ENCODE data around the gene SNRNP70. TPM values are rescaled to one million over a fixed set of nuclear protein-coding genes. Genes with fewer than 3 reads are reported as not detected.
A peak's percentile ranks its signal among the peaks of the same experiment; 100 is the strongest.

Gene SNRNP70
- total and polyA plus RNA-seq, 2 experiments from 2014 or later: 243 to 361 TPM

DNA sequence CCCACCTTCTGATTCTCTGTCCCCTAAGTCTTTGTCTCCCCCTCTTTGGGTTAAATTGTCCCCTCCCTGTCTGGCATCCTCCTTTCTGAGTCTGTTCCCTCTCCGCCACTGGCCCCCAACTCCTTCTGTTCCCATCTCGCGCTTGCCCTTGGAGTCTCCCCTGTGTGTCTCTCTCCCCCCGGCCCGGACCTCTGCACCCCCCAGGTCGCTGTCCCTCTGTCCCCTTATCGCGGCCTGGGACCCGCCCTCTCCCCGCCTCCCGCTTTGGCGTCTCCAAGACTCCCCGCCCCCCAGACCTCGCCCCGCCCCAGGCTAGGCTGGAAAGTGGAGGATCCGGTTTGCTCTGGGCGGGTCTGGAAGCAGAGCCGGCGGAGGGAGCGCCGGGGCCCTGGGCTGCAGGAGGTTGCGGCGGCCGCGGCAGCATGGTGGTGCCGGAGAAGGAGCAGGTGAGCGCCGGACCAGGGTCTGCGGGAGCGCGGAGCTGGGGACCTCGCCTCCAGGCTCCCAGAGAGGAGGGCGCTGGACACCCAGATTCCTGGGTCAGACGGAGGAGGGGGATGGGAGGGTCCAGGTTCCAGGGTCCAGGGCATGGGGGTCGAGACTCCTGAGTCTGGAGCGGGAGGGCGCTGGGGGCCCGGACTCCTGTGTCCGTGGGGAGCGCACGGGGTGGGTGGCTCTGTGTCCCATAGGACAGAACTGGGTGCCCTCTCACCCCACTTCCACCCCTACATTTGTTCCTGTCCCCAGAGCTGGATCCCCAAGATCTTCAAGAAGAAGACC, 72.4 kb downstream of the SNRNP70 start, which contains the start of gene TRPM4:
Gene TRPM4, plus strand, starts transcription at position 348 of the 780 bp plus-strand sequence. Its CDS starts 75 bp downstream, at position 423.
- Histone ChIP-seq H3K27me3 (ENCODE audit: insufficient read depth) (peaks cover 13% of the 10 kb centered on the region), H3K36me3 (ENCODE audit: insufficient read depth) (no peaks in the 10 kb centered on the region), H3K4me3 (peak within 1 kb of the TSS; percentile 84), H2AFZ (peak within 1 kb of the TSS; percentile 87), H3K4me1 (ENCODE audit: insufficient read depth) (peaks cover 14% of the 10 kb centered on the region), H3K27ac (ENCODE audit: low read depth) (no peak within 1 kb of the TSS), H4K20me1 (replicated peaks; ENCODE audit: insufficient read depth) (no peaks in the 10 kb centered on the region), H3K9me2 (ENCODE audit: insufficient read depth) (peaks cover 12% of the 10 kb centered on the region), H3F3A (replicated peaks; ENCODE audit: low read depth) (no peaks in the 10 kb centered on the region), H3K4me2 (peak within 1 kb of the TSS; percentile 87), H3K79me2 (replicated peaks; ENCODE audit: insufficient read depth) (no peaks in the 10 kb centered on the region)
- Mint-ChIP-seq H3K4me3 (peak within 1 kb of the TSS; percentile 73), H3K36me3 (ENCODE audit: low read depth) (peaks cover 11% of the 10 kb centered on the region; the same call in 2 of the 3 replicates), H3K27me3 (ENCODE audit: insufficient read depth, low read depth, poor library complexity) (peaks cover 27% of the 10 kb centered on the region), H3K27ac (no peak within 1 kb of the TSS), H3K9me3 (peaks cover 12% of the 10 kb centered on the region; the same call in 2 of the 3 replicates), H3K4me1 (peaks cover 32% of the 10 kb centered on the region)
- ATAC-seq (peak; percentile 95), DNase-seq (ENCODE audit: low spot score) (peak; percentile 97)
- TF ChIP-seq POLR2AphosphoS5 (IDR thresholded peaks at IDR 0.05; ENCODE audit: low read depth): peak; percentile 89
- TF ChIP-seq, protein P1, sequence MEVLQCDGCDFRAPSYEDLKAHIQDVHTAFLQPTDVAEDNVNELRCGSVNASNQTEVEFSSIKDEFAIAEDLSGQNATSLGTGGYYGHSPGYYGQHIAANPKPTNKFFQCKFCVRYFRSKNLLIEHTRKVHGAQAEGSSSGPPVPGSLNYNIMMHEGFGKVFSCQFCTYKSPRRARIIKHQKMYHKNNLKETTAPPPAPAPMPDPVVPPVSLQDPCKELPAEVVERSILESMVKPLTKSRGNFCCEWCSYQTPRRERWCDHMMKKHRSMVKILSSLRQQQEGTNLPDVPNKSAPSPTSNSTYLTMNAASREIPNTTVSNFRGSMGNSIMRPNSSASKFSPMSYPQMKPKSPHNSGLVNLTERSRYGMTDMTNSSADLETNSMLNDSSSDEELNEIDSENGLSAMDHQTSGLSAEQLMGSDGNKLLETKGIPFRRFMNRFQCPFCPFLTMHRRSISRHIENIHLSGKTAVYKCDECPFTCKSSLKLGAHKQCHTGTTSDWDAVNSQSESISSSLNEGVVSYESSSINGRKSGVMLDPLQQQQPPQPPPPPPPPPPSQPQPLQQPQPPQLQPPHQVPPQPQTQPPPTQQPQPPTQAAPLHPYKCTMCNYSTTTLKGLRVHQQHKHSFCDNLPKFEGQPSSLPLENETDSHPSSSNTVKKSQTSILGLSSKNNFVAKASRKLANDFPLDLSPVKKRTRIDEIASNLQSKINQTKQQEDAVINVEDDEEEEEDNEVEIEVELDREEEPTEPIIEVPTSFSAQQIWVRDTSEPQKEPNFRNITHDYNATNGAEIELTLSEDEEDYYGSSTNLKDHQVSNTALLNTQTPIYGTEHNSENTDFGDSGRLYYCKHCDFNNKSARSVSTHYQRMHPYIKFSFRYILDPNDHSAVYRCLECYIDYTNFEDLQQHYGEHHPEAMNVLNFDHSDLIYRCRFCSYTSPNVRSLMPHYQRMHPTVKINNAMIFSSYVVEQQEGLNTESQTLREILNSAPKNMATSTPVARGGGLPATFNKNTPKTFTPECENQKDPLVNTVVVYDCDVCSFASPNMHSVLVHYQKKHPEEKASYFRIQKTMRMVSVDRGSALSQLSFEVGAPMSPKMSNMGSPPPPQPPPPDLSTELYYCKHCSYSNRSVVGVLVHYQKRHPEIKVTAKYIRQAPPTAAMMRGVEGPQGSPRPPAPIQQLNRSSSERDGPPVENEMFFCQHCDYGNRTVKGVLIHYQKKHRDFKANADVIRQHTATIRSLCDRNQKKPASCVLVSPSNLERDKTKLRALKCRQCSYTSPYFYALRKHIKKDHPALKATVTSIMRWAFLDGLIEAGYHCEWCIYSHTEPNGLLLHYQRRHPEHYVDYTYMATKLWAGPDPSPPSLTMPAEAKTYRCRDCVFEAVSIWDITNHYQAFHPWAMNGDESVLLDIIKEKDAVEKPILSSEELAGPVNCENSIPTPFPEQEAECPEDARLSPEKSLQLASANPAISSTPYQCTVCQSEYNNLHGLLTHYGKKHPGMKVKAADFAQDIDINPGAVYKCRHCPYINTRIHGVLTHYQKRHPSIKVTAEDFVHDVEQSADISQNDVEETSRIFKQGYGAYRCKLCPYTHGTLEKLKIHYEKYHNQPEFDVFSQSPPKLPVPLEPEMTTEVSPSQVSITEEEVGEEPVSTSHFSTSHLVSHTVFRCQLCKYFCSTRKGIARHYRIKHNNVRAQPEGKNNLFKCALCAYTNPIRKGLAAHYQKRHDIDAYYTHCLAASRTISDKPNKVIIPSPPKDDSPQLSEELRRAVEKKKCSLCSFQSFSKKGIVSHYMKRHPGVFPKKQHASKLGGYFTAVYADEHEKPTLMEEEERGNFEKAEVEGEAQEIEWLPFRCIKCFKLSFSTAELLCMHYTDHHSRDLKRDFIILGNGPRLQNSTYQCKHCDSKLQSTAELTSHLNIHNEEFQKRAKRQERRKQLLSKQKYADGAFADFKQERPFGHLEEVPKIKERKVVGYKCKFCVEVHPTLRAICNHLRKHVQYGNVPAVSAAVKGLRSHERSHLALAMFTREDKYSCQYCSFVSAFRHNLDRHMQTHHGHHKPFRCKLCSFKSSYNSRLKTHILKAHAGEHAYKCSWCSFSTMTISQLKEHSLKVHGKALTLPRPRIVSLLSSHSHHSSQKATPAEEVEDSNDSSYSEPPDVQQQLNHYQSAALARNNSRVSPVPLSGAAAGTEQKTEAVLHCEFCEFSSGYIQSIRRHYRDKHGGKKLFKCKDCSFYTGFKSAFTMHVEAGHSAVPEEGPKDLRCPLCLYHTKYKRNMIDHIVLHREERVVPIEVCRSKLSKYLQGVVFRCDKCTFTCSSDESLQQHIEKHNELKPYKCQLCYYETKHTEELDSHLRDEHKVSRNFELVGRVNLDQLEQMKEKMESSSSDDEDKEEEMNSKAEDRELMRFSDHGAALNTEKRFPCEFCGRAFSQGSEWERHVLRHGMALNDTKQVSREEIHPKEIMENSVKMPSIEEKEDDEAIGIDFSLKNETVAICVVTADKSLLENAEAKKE (CRISPR knock-in tag; IDR thresholded peaks at IDR 0.05): no peak
- no peak for TF ChIP-seq NANOG (IDR thresholded peaks at IDR 0.05; ENCODE audit: borderline replicate concordance)
- TF ChIP-seq EZH2phosphoT487 (IDR thresholded peaks at IDR 0.05; ENCODE audit: unreplicated experiment): no peak
- TF ChIP-seq, protein P2, sequence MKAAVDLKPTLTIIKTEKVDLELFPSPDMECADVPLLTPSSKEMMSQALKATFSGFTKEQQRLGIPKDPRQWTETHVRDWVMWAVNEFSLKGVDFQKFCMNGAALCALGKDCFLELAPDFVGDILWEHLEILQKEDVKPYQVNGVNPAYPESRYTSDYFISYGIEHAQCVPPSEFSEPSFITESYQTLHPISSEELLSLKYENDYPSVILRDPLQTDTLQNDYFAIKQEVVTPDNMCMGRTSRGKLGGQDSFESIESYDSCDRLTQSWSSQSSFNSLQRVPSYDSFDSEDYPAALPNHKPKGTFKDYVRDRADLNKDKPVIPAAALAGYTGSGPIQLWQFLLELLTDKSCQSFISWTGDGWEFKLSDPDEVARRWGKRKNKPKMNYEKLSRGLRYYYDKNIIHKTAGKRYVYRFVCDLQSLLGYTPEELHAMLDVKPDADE (IDR thresholded peaks at IDR 0.05): no peak

Small RNAs within 50 kb of the gene (small RNA-seq; reads per million reads assigned to genes)
- gene RN7SL708P (ENCODE audit: low replicate concordance): not detected

Other genes with a start within 250 kb of the SNRNP70 start
- gene HSD17B14, start 249.0 kb upstream of the SNRNP70 start, total RNA-seq (2014; rRNA removed; shearing (Covaris generic)): 5.0 and 8.4 TPM in 2 replicates
- gene HSD17B14, start 249.0 kb upstream of the SNRNP70 start, polyA plus RNA-seq (2016; fragmentation: Nextera tagmentation; extraction: Ambion mirVana): 11.6 and 11.7 TPM in 2 replicates
- gene PLEKHA4, start 216.8 kb upstream of the SNRNP70 start, total RNA-seq (2014; rRNA removed; shearing (Covaris generic)): 12.3 and 15.1 TPM in 2 replicates
- gene PLEKHA4, start 216.8 kb upstream of the SNRNP70 start, polyA plus RNA-seq (2016; fragmentation: Nextera tagmentation; extraction: Ambion mirVana): 10.9 and 12.2 TPM in 2 replicates
- 14.5 and 15.8 TPM in 2 replicates for gene PPP1R15A, start 213.0 kb upstream of the SNRNP70 start, total RNA-seq (2014; rRNA removed; shearing (Covaris generic))
- 14.0 and 14.4 TPM in 2 replicates for gene PPP1R15A, start 213.0 kb upstream of the SNRNP70 start, polyA plus RNA-seq (2016; fragmentation: Nextera tagmentation; extraction: Ambion mirVana)
- 0.12 and 0.42 TPM in 2 replicates for gene TULP2, start 186.7 kb upstream of the SNRNP70 start, total RNA-seq (2014; rRNA removed; shearing (Covaris generic))
- gene TULP2, start 186.7 kb upstream of the SNRNP70 start, polyA plus RNA-seq (2016; fragmentation: Nextera tagmentation; extraction: Ambion mirVana): 1.1 and 1.9 TPM in 2 replicates
- 142 and 163 TPM in 2 replicates for gene NUCB1, start 185.1 kb upstream of the SNRNP70 start, total RNA-seq (2014; rRNA removed; shearing (Covaris generic))
- gene NUCB1, start 185.1 kb upstream of the SNRNP70 start, polyA plus RNA-seq (2016; fragmentation: Nextera tagmentation; extraction: Ambion mirVana): 57.1 and 64.9 TPM in 2 replicates
- gene DHDH, start 151.8 kb upstream of the SNRNP70 start, total RNA-seq (2014; rRNA removed; shearing (Covaris generic)): 0.69 and 0.78 TPM in 2 replicates
- 4.7 and 8.4 TPM in 2 replicates for gene DHDH, start 151.8 kb upstream of the SNRNP70 start, polyA plus RNA-seq (2016; fragmentation: Nextera tagmentation; extraction: Ambion mirVana)
- 184 and 261 TPM in 2 replicates for gene BAX, start 130.6 kb upstream of the SNRNP70 start, total RNA-seq (2014; rRNA removed; shearing (Covaris generic))
- gene BAX, start 130.6 kb upstream of the SNRNP70 start, polyA plus RNA-seq (2016; fragmentation: Nextera tagmentation; extraction: Ambion mirVana): 168 and 179 TPM in 2 replicates
- gene FTL, start 120.1 kb upstream of the SNRNP70 start, total RNA-seq (2014; rRNA removed; shearing (Covaris generic)): 1,625 and 2,064 TPM in 2 replicates
- gene FTL, start 120.1 kb upstream of the SNRNP70 start, polyA plus RNA-seq (2016; fragmentation: Nextera tagmentation; extraction: Ambion mirVana): 5,278 and 5,436 TPM in 2 replicates
- gene GYS1, start 92.1 kb upstream of the SNRNP70 start, total RNA-seq (2014; rRNA removed; shearing (Covaris generic)): 23.1 and 28.9 TPM in 2 replicates
- 15.9 and 19.9 TPM in 2 replicates for gene GYS1, start 92.1 kb upstream of the SNRNP70 start, polyA plus RNA-seq (2016; fragmentation: Nextera tagmentation; extraction: Ambion mirVana)
- gene RUVBL2, start 91.6 kb upstream of the SNRNP70 start, total RNA-seq (2014; rRNA removed; shearing (Covaris generic)): 222 and 252 TPM in 2 replicates
- gene RUVBL2, start 91.6 kb upstream of the SNRNP70 start, polyA plus RNA-seq (2016; fragmentation: Nextera tagmentation; extraction: Ambion mirVana): 194 and 196 TPM in 2 replicates
- gene LHB, start 68.4 kb upstream of the SNRNP70 start, total RNA-seq (2014; rRNA removed; shearing (Covaris generic)): 1.9 TPM in 1 of 2 replicates, not detected in the other
- 0.76 TPM in 1 of 2 replicates, not detected in the other for gene LHB, start 68.4 kb upstream of the SNRNP70 start, polyA plus RNA-seq (2016; fragmentation: Nextera tagmentation; extraction: Ambion mirVana)
- not detected in 2 replicates for gene CGB3, start 61.1 kb upstream of the SNRNP70 start, total RNA-seq (2014; rRNA removed; shearing (Covaris generic))
- gene CGB3, start 61.1 kb upstream of the SNRNP70 start, polyA plus RNA-seq (2016; fragmentation: Nextera tagmentation; extraction: Ambion mirVana): not detected in 2 replicates
- not detected in 2 replicates for gene CGB2, start 53.6 kb upstream of the SNRNP70 start, total RNA-seq (2014; rRNA removed; shearing (Covaris generic))
- gene CGB2, start 53.6 kb upstream of the SNRNP70 start, polyA plus RNA-seq (2016; fragmentation: Nextera tagmentation; extraction: Ambion mirVana): 0.57 TPM in 1 of 2 replicates, not detected in the other
- gene CGB1, start 48.6 kb upstream of the SNRNP70 start, total RNA-seq (2014; rRNA removed; shearing (Covaris generic)): 0.52 TPM in 1 of 2 replicates, not detected in the other
- gene CGB1, start 48.6 kb upstream of the SNRNP70 start, polyA plus RNA-seq (2016; fragmentation: Nextera tagmentation; extraction: Ambion mirVana): not detected in 2 replicates
- gene CGB5, start 41.6 kb upstream of the SNRNP70 start, total RNA-seq (2014; rRNA removed; shearing (Covaris generic)): not detected in 2 replicates
- gene CGB5, start 41.6 kb upstream of the SNRNP70 start, polyA plus RNA-seq (2016; fragmentation: Nextera tagmentation; extraction: Ambion mirVana): not detected in 2 replicates
- gene CGB8, start 36.3 kb upstream of the SNRNP70 start, total RNA-seq (2014; rRNA removed; shearing (Covaris generic)): not detected in 2 replicates
- not detected in 2 replicates for gene CGB8, start 36.3 kb upstream of the SNRNP70 start, polyA plus RNA-seq (2016; fragmentation: Nextera tagmentation; extraction: Ambion mirVana)
- gene CGB7, start 27.7 kb upstream of the SNRNP70 start, total RNA-seq (2014; rRNA removed; shearing (Covaris generic)): 0.97 and 1.0 TPM in 2 replicates
- gene CGB7, start 27.7 kb upstream of the SNRNP70 start, polyA plus RNA-seq (2016; fragmentation: Nextera tagmentation; extraction: Ambion mirVana): 0.32 and 0.66 TPM in 2 replicates
- gene NTF4, start 20.6 kb upstream of the SNRNP70 start, total RNA-seq (2014; rRNA removed; shearing (Covaris generic)): 0.39 and 0.94 TPM in 2 replicates
- 2.7 TPM in 2 replicates for gene NTF4, start 20.6 kb upstream of the SNRNP70 start, polyA plus RNA-seq (2016; fragmentation: Nextera tagmentation; extraction: Ambion mirVana)
- gene KCNA7, start 12.8 kb upstream of the SNRNP70 start, total RNA-seq (2014; rRNA removed; shearing (Covaris generic)): not detected in 2 replicates
- gene KCNA7, start 12.8 kb upstream of the SNRNP70 start, polyA plus RNA-seq (2016; fragmentation: Nextera tagmentation; extraction: Ambion mirVana): 0.08 and 0.14 TPM in 2 replicates
- 1.2 and 7.8 TPM in 2 replicates for gene LIN7B, start 28.9 kb downstream of the SNRNP70 start, total RNA-seq (2014; rRNA removed; shearing (Covaris generic))
- gene LIN7B, start 28.9 kb downstream of the SNRNP70 start, polyA plus RNA-seq (2016; fragmentation: Nextera tagmentation; extraction: Ambion mirVana): 8.6 and 10.5 TPM in 2 replicates
- gene C19orf73, start 33.7 kb downstream of the SNRNP70 start, total RNA-seq (2014; rRNA removed; shearing (Covaris generic)): 2.6 and 8.1 TPM in 2 replicates
- gene C19orf73, start 33.7 kb downstream of the SNRNP70 start, polyA plus RNA-seq (2016; fragmentation: Nextera tagmentation; extraction: Ambion mirVana): 8.0 and 9.1 TPM in 2 replicates
- 22.6 and 29.7 TPM in 2 replicates for gene PPFIA3, start 34.1 kb downstream of the SNRNP70 start, total RNA-seq (2014; rRNA removed; shearing (Covaris generic))
- gene PPFIA3, start 34.1 kb downstream of the SNRNP70 start, polyA plus RNA-seq (2016; fragmentation: Nextera tagmentation; extraction: Ambion mirVana): 21.3 and 25.4 TPM in 2 replicates
- gene HRC, start 69.9 kb downstream of the SNRNP70 start, total RNA-seq (2014; rRNA removed; shearing (Covaris generic)): 1.4 and 1.9 TPM in 2 replicates
- gene HRC, start 69.9 kb downstream of the SNRNP70 start, polyA plus RNA-seq (2016; fragmentation: Nextera tagmentation; extraction: Ambion mirVana): 2.0 and 2.5 TPM in 2 replicates
- gene TRPM4, start 72.3 kb downstream of the SNRNP70 start, total RNA-seq (2014; rRNA removed; shearing (Covaris generic)): 11.6 and 16.5 TPM in 2 replicates
- 25.7 and 30.4 TPM in 2 replicates for gene TRPM4, start 72.3 kb downstream of the SNRNP70 start, polyA plus RNA-seq (2016; fragmentation: Nextera tagmentation; extraction: Ambion mirVana)
- 0.31 and 1.6 TPM in 2 replicates for gene SLC6A16, start 239.7 kb downstream of the SNRNP70 start, total RNA-seq (2014; rRNA removed; shearing (Covaris generic))
- gene SLC6A16, start 239.7 kb downstream of the SNRNP70 start, polyA plus RNA-seq (2016; fragmentation: Nextera tagmentation; extraction: Ambion mirVana): 1.4 and 1.8 TPM in 2 replicates
- not detected in 2 replicates for gene CD37, start 250.0 kb downstream of the SNRNP70 start, total RNA-seq (2014; rRNA removed; shearing (Covaris generic))
- gene CD37, start 250.0 kb downstream of the SNRNP70 start, polyA plus RNA-seq (2016; fragmentation: Nextera tagmentation; extraction: Ambion mirVana): 106 and 114 TPM in 2 replicates

Data from GM23338 (cell line).